NAMALWA (cell line): ENCODE results near the gene KDSR.

Experiments used
- DNase-seq: peaks from one replicate; pipeline ENCODE4 v3.0.0-alpha.2; 2015; ENCODE audit warnings: low spot score

Gene KDSR

GRCh38 chr18:63321291-63321690 is 45.7 kb downstream of the KDSR start:
- DNase-seq: peak; percentile 30

- no peak for DNase-seq
These were observed 46.1 kb downstream of the KDSR start for GRCh38 chr18:63320975-63321265.

GRCh38 chr18:63320123-63320974 is 46.7 kb downstream of the KDSR start:
- peak; percentile 91 for DNase-seq

- peak; percentile 62 for DNase-seq
These were observed 47.5 kb downstream of the KDSR start, which contains the start of gene BCL2 for GRCh38 chr18:63319383-63320122. BCL2 (minus strand) TSS chr18:63319769.

GRCh38 chr18:63318889-63319382 is 48.1 kb downstream of the KDSR start:
- DNase-seq: peak; percentile 44

- no peak for DNase-seq
These were observed 48.8 kb downstream of the KDSR start for GRCh38 chr18:63317982-63318888.

GRCh38 chr18:63317556-63317946 is 49.5 kb downstream of the KDSR start:
- DNase-seq: no peak

- peak; percentile 17 for DNase-seq
These were observed 50.1 kb downstream of the KDSR start for GRCh38 chr18:63316612-63317555.

- no peak for DNase-seq
These were observed 51.1 kb downstream of the KDSR start for GRCh38 chr18:63315876-63316275.

GRCh38 chr18:63315131-63315662 is 51.8 kb downstream of the KDSR start:
- no peak for DNase-seq

GRCh38 chr18:63314062-63314790 is 52.8 kb downstream of the KDSR start:
- no peak for DNase-seq

GRCh38 chr18:63313396-63313917 is 53.5 kb downstream of the KDSR start:
- DNase-seq: no peak

- no peak for DNase-seq
These were observed 54.1 kb downstream of the KDSR start for GRCh38 chr18:63312737-63313395.

GRCh38 chr18:63312019-63312409 is 55.0 kb downstream of the KDSR start:
- DNase-seq: no peak

GRCh38 chr18:63311118-63312018 is 55.6 kb downstream of the KDSR start:
- DNase-seq: no peak

GRCh38 chr18:63309422-63309821 is 57.6 kb downstream of the KDSR start:
- no peak for DNase-seq

- DNase-seq: no peak
These were observed 59.3 kb downstream of the KDSR start for GRCh38 chr18:63307551-63308200.
